IMR-90 (cell line): ENCODE data around the gene NYAP1. TPM values are rescaled to one million over a fixed set of nuclear protein-coding genes. Genes with fewer than 3 reads are reported as not detected.

Experiments used
- ATAC-seq: fragments of 200-7000 bp; cut with Tn5 transposase; 2 replicates; pipeline ENCODE4 v1.9.1; 2020; ENCODE audit warnings: low read depth, mild to moderate bottlenecking, moderate library complexity
- BruUV-seq: library from RNA; stranded (reverse); fragments of 400-500 nt; replicated peaks from 2 replicates; lab custom pipeline; 2021; lab: Mats Ljungman, UMichigan
- CTCF ChIA-PET: fragments of 300-600 bp; formaldehyde crosslinking; extraction: SDS; loops from one replicate; lab custom pipeline; 2021; ENCODE audit warnings: antibody characterized with exemption; lab: Yijun Ruan, JAX
- POLR2A ChIA-PET: fragments of 300-600 bp; sonication (Branson Sonifier 250); formaldehyde crosslinking; loops from one replicate; lab custom pipeline; 2022; ENCODE audit warnings: antibody characterized with exemption; ENCODE audit not compliant: unreplicated experiment; lab: Charles Lee
- DNase-seq: peaks from one replicate; pipeline ENCODE4 v3.0.0; 2013
- H2AFZ ChIP-seq: replicated peaks from 2 replicates; pipeline ENCODE3; 2013; ENCODE audit warnings: low read length, mild to moderate bottlenecking; ENCODE audit not compliant: poor library complexity
- H2AK5ac ChIP-seq: 2 replicates; pipeline ENCODE4 v1.6.1; 2013; ENCODE audit warnings: low read depth, low read length, inconsistent platforms
- H2AK9ac ChIP-seq: replicated peaks from 2 replicates; pipeline ENCODE3; 2013; ENCODE audit warnings: mild to moderate bottlenecking, low read depth, low read length, moderate library complexity; ENCODE audit not compliant: poor library complexity
- H2BK120ac ChIP-seq: 2 replicates; pipeline ENCODE4 v1.6.1; 2013; ENCODE audit warnings: low read depth, low read length, inconsistent platforms
- H2BK15ac ChIP-seq: 3 replicates; pipeline ENCODE4 v1.6.1; 2013; ENCODE audit warnings: low read depth, low read length, inconsistent platforms
- H2BK20ac ChIP-seq: 2 replicates; pipeline ENCODE4 v1.6.1; 2013; ENCODE audit warnings: low read depth, mild to moderate bottlenecking, inconsistent platforms, low read length, moderate library complexity
- H2BK5ac ChIP-seq: 2 replicates; pipeline ENCODE4 v1.6.1; 2013; ENCODE audit warnings: mild to moderate bottlenecking, low read depth, low read length, inconsistent platforms; ENCODE audit not compliant: poor library complexity, severe bottlenecking
- H3K14ac ChIP-seq: replicated peaks from 2 replicates; pipeline ENCODE4 v1.6.1; 2013; ENCODE audit warnings: low read depth, low read length, inconsistent platforms
- H3K18ac ChIP-seq: 2 replicates; pipeline ENCODE4 v1.6.1; 2013; ENCODE audit warnings: low read depth, low read length, control low read depth
- H3K23ac ChIP-seq: 2 replicates; pipeline ENCODE4 v1.6.1; 2013; ENCODE audit warnings: low read depth, low read length, inconsistent platforms
- H3K27ac ChIP-seq: 2 replicates; pipeline ENCODE4 v1.5.1; 2013; ENCODE audit warnings: mild to moderate bottlenecking, control low read depth, low read length; ENCODE audit not compliant: insufficient read depth
- H3K27me3 ChIP-seq: 2 replicates; pipeline ENCODE4 v1.6.1; 2013; ENCODE audit warnings: low read length; ENCODE audit not compliant: control insufficient read depth, insufficient read depth
- H3K36me3 ChIP-seq: 2 replicates; pipeline ENCODE4 v1.6.1; 2013; ENCODE audit warnings: low read length, mixed read lengths; ENCODE audit not compliant: control insufficient read depth, insufficient read depth
- H3K4ac ChIP-seq: 2 replicates; pipeline ENCODE4 v1.6.1; 2013; ENCODE audit warnings: low read depth, low read length, inconsistent platforms
- H3K4me1 ChIP-seq: 2 replicates; pipeline ENCODE4 v1.6.1; 2013; ENCODE audit warnings: low read length, mixed read lengths; ENCODE audit not compliant: control insufficient read depth, insufficient read depth
- H3K4me2 ChIP-seq: 2 replicates; pipeline ENCODE4 v1.6.1; 2013; ENCODE audit warnings: low read depth, mild to moderate bottlenecking, control low read depth, low read length, moderate library complexity
- H3K4me3 ChIP-seq: 2 replicates; pipeline ENCODE4 v1.5.1; 2013; ENCODE audit warnings: low read depth, mild to moderate bottlenecking, control low read depth, low read length, moderate library complexity; ENCODE audit not compliant: insufficient read depth
- H3K56ac ChIP-seq: 2 replicates; pipeline ENCODE4 v1.6.1; 2013; ENCODE audit warnings: low read length, inconsistent platforms; ENCODE audit not compliant: insufficient read depth; ENCODE audit errors: extremely low read depth
- H3K79me1 ChIP-seq, 2 experiments: 2 replicates each; pipeline ENCODE4 v1.6.1; 2013; ENCODE audit warnings: low read length in 2 of 2, inconsistent platforms in 1 of 2, low read depth in 1 of 2
- H3K9ac ChIP-seq: 2 replicates; pipeline ENCODE4 v1.6.1; 2013; ENCODE audit warnings: low read depth, low read length, control low read depth
- H3K9me1 ChIP-seq: 2 replicates; pipeline ENCODE4 v1.6.1; 2013; ENCODE audit warnings: low read length, inconsistent platforms; ENCODE audit not compliant: insufficient read depth
- H3K9me3 ChIP-seq: 2 replicates; pipeline ENCODE4 v1.6.1; 2013; ENCODE audit warnings: low read length; ENCODE audit not compliant: control insufficient read depth, insufficient read depth
- H4K20me1 ChIP-seq: 2 replicates; pipeline ENCODE4 v1.6.1; 2013; ENCODE audit warnings: low read length, inconsistent platforms; ENCODE audit not compliant: insufficient read depth
- H4K5ac ChIP-seq: 2 replicates; pipeline ENCODE4 v1.6.1; 2013; ENCODE audit warnings: mild to moderate bottlenecking, low read depth, low read length, control low read depth
- H4K8ac ChIP-seq, 2 experiments: 2 replicates each; pipeline ENCODE4 v1.6.1; 2013; ENCODE audit warnings: low read depth in 2 of 2, low read length in 2 of 2, control low read depth in 1 of 2, inconsistent platforms in 1 of 2
- H4K91ac ChIP-seq: 2 replicates; pipeline ENCODE4 v1.6.1; 2013; ENCODE audit warnings: low read depth, low read length, inconsistent platforms; ENCODE audit not compliant: insufficient read depth
- BHLHE40 ChIP-seq: fragments of 150-350 bp; IDR thresholded peaks from 2 replicates; pipeline ENCODE4 v1.6.1; 2016; ENCODE audit warnings: mild to moderate bottlenecking, low read depth, low read length
- CEBPB ChIP-seq: IDR thresholded peaks from 2 replicates; pipeline ENCODE4 v1.6.1; 2012; ENCODE audit warnings: low read depth, low read length, improper control_type of control experiment
- CHD1 ChIP-seq: IDR thresholded peaks from 2 replicates; pipeline ENCODE4 v1.6.1; 2012; ENCODE audit warnings: low read depth, low read length, improper control_type of control experiment
- FOS ChIP-seq: fragments of 150-350 bp; IDR thresholded peaks from 2 replicates; pipeline ENCODE4 v1.6.1; 2016; ENCODE audit warnings: low read depth, low read length
- MAFK ChIP-seq: IDR thresholded peaks from 2 replicates; pipeline ENCODE4 v1.6.1; 2012; ENCODE audit warnings: low read depth, low read length, improper control_type of control experiment
- MAZ ChIP-seq: IDR thresholded peaks from 2 replicates; pipeline ENCODE4 v1.6.1; 2012; ENCODE audit warnings: low read depth, mild to moderate bottlenecking, low read length, improper control_type of control experiment, moderate library complexity, borderline replicate concordance
- MXI1 ChIP-seq: IDR thresholded peaks from 2 replicates; pipeline ENCODE4 v1.6.1; 2012; ENCODE audit warnings: low read depth, mild to moderate bottlenecking, low read length, moderate library complexity, borderline replicate concordance
- POLR2A ChIP-seq: IDR thresholded peaks from 2 replicates; pipeline ENCODE4 v1.6.1; 2012; ENCODE audit warnings: mild to moderate bottlenecking, low read depth, low read length
- RAD21 ChIP-seq: IDR thresholded peaks from 2 replicates; pipeline ENCODE4 v1.6.1; 2012; ENCODE audit warnings: low read length, improper control_type of control experiment
- RCOR1 ChIP-seq: IDR thresholded peaks from 2 replicates; pipeline ENCODE4 v1.6.1; 2012; ENCODE audit warnings: mild to moderate bottlenecking, low read length, improper control_type of control experiment; ENCODE audit not compliant: insufficient replicate concordance
- RFX5 ChIP-seq: IDR thresholded peaks from 2 replicates; pipeline ENCODE4 v1.8.0; 2012; ENCODE audit warnings: low read depth, mild to moderate bottlenecking, low read length, moderate library complexity
- SMC3 ChIP-seq: fragments of 150-350 bp; IDR thresholded peaks from 2 replicates; pipeline ENCODE4 v1.6.1; 2016; ENCODE audit warnings: low read depth, mild to moderate bottlenecking, antibody characterized with exemption, low read length, moderate library complexity
- WGBS, 2 experiments: methylation state at CpG; one replicate each; pipeline versions ENCODE4 v1.1.5 to v1.1.7; 2013; ENCODE audit warnings: missing lambda C conversion rate in 2 of 2; ENCODE audit not compliant: insufficient read length in 1 of 2; ENCODE audit errors: extremely low coverage in 2 of 2; 5-methylcytosine and 5-hydroxymethylcytosine counted together
- dilution Hi-C: fragments of 300-500 bp; cut with HindIII; formaldehyde crosslinking; loops from one replicate; pipeline ENCODE4 v1.14.3; 2018; ENCODE audit warnings: low sequenced_read_pairs; ENCODE audit not compliant: unreplicated experiment
- in situ Hi-C: fragments of 300-500 bp; cut with MboI; formaldehyde crosslinking; loops from 3 replicates; pipeline ENCODE4 v1.14.3; 2019; ENCODE audit warnings: low sequenced_read_pairs, inconsistent platforms, mixed read lengths
- intact Hi-C: fragments of 100-400 bp; cut with micrococcal nuclease; formaldehyde crosslinking; loops from 2 replicates; pipeline ENCODE4 v1.10.0; 2022
- polyA plus RNA-seq, 3 experiments: library from polyadenylated mRNA; depleted of rRNA; stranded (reverse); fragments of >200 nt; gene quantifications; 2 replicates each; pipeline ENCODE4 v1.2.3, GENCODE V29; 2012; ENCODE audit warnings: low replicate concordance in 1 of 3
- total RNA-seq: library from RNA; depleted of rRNA; stranded (reverse); fragments of >200 nt; gene quantifications from 2 replicates; pipeline ENCODE4 v1.2.3, GENCODE V29; 2012
- TF ChIP-seq, protein P1 (sequence below): conservative IDR thresholded peaks from 2 replicates; pipeline ENCODE4 v1.5.1; 2012; ENCODE audit warnings: mild to moderate bottlenecking, low read depth, low read length, improper control_type of control experiment
- TF ChIP-seq, protein P2 (sequence below): fragments of 150-350 bp; IDR thresholded peaks from 2 replicates; pipeline ENCODE4 v1.6.1; 2017; ENCODE audit warnings: mild to moderate bottlenecking, antibody characterized with exemption, low read length, low read depth
- TF ChIP-seq, protein P3 (sequence below): fragments of 150-350 bp; IDR thresholded peaks from 2 replicates; pipeline ENCODE4 v1.6.1; 2016; ENCODE audit warnings: low read depth, mild to moderate bottlenecking, low read length, moderate library complexity, borderline replicate concordance

NYAP1 gene
- total and polyA plus RNA-seq, 2 of the 4 experiments (the other 2 are of a cell fraction) = 0.18 to 1.3 TPM

- dilution Hi-C loops (no loop called here), in situ Hi-C loops (no loop called here), intact Hi-C loops (loop anchor here (5.0 kb wide), 1 partner anchor 54 kb away; no protein-coding TSS in a partner anchor)
- DNase-seq (no peak), ATAC-seq (no peak)
- Histone ChIP-seq H3K9me3 (no peaks in the 10 kb centered on the region), H3K18ac (no peak overlapping the region), H3K4me1 (no peaks in the 10 kb centered on the region; the same call in 1 of the 2 replicates), H2BK120ac (no peak overlapping the region), H3K4me2 (no peak overlapping the region), H4K20me1 (0 out of 2 replicates have a peak, but pooled peaks cover 3% of the 10 kb centered on the region), H2BK20ac (no peak overlapping the region), H2AFZ (peak overlapping the region; percentile 71), H3K27ac (no peak overlapping the region), H2BK5ac (no peak overlapping the region), H3K36me3 (no peaks in the 10 kb centered on the region), H3K9me1 (no peaks in the 10 kb centered on the region), H4K8ac (no peak overlapping the region), H2BK15ac (no peak overlapping the region), H3K4me3 (no peak overlapping the region), H3K23ac (no peak overlapping the region), H3K79me1 (no peaks in the 10 kb centered on the region), H3K14ac (no peak overlapping the region), H4K5ac (no peak overlapping the region), H3K4ac (no peak overlapping the region), H3K56ac (no peak overlapping the region), H3K9ac (no peak overlapping the region), H3K27me3 (peaks cover 19% of the 10 kb centered on the region; the same call in 1 of the 2 replicates), H2AK9ac (peak overlapping the region; percentile 5), H2AK5ac (no peak overlapping the region), H4K91ac (no peak overlapping the region)
- TF ChIP-seq, protein P1, sequence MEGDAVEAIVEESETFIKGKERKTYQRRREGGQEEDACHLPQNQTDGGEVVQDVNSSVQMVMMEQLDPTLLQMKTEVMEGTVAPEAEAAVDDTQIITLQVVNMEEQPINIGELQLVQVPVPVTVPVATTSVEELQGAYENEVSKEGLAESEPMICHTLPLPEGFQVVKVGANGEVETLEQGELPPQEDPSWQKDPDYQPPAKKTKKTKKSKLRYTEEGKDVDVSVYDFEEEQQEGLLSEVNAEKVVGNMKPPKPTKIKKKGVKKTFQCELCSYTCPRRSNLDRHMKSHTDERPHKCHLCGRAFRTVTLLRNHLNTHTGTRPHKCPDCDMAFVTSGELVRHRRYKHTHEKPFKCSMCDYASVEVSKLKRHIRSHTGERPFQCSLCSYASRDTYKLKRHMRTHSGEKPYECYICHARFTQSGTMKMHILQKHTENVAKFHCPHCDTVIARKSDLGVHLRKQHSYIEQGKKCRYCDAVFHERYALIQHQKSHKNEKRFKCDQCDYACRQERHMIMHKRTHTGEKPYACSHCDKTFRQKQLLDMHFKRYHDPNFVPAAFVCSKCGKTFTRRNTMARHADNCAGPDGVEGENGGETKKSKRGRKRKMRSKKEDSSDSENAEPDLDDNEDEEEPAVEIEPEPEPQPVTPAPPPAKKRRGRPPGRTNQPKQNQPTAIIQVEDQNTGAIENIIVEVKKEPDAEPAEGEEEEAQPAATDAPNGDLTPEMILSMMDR = no peak
- no peak for TF ChIP-seq POLR2A
- TF ChIP-seq, protein P2, sequence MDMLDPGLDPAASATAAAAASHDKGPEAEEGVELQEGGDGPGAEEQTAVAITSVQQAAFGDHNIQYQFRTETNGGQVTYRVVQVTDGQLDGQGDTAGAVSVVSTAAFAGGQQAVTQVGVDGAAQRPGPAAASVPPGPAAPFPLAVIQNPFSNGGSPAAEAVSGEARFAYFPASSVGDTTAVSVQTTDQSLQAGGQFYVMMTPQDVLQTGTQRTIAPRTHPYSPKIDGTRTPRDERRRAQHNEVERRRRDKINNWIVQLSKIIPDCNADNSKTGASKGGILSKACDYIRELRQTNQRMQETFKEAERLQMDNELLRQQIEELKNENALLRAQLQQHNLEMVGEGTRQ = no peak
- TF ChIP-seq CEBPB = no peak
- no peak for TF ChIP-seq MAZ
- TF ChIP-seq RFX5 = no peak
- TF ChIP-seq RCOR1 = no peak
- no peak for TF ChIP-seq BHLHE40
- TF ChIP-seq MXI1 = no peak
- TF ChIP-seq FOS = no peak
- TF ChIP-seq, protein P3, sequence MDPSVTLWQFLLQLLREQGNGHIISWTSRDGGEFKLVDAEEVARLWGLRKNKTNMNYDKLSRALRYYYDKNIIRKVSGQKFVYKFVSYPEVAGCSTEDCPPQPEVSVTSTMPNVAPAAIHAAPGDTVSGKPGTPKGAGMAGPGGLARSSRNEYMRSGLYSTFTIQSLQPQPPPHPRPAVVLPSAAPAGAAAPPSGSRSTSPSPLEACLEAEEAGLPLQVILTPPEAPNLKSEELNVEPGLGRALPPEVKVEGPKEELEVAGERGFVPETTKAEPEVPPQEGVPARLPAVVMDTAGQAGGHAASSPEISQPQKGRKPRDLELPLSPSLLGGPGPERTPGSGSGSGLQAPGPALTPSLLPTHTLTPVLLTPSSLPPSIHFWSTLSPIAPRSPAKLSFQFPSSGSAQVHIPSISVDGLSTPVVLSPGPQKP = no peak
- no peak for TF ChIP-seq MAFK
- no peak for TF ChIP-seq SMC3
- TF ChIP-seq RAD21 = no peak
- TF ChIP-seq CHD1 = no peak
- ChIA-PET CTCF (no interaction called here), POLR2A (no interaction called here)
- no TSS peak for BruUV-seq
- 100% methylated on average over 1 of the region's 5 CpGs; no CpG with 5 or more reads in 1 of the 2 experiments for WGBS, 2 experiments
These were observed 9.2 kb downstream of the NYAP1 start for GRCh38 chr7:100492738-100493475.
